Measurements from ENCODE around the gene TICAM1.
"Not testable (repeated sequence)": the region's sequence is repeated elsewhere in the genome, so short reads cannot be mapped to it uniquely, and the experiment has no call there.

Gene TICAM1

DNA sequence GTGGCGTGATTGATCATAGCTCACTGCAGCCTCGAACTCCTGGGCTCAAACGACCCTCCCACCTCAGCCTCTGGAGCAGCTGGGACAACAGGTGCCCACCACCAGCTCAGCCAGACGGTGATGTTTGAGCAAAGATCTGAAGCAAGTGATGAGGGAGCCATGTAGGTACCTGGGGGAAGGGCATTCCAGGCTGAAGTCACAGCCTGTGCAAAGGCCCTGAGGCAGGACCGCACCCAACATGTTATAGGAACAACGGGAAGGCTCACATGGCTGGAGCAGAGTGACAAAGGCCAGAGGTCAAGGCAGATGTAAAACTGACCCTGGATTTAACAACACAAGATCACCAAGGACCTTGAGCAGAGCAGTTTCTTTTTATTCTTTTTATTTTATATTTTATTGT lies 25.1 kb downstream of the TICAM1 start:
- DNase-seq (ENCODE audit: extremely low read depth in 1 of 2, low read depth in 1 of 2): no peak

DNA sequence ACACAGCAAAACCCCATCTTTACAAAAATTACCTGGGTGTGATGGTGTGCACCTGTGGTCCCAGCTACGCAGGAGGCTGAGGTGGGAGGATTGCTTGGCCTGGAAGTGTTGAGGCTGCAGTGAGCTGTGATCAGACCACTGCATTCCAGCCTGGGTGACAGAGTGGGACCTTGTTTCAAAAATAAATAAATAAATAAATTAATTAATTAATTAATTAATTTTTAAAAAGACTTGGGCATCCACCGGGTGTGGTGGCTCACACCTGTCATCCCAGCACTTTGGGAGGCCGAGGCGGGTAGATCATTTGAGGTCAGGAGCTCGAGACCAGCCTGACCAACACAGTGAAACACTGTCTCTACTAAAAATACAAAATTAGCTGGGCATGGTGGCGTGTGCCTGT lies 26.4 kb downstream of the TICAM1 start:
- DNase-seq (ENCODE audit: extremely low read depth in 1 of 2, low read depth in 1 of 2): not testable (repeated sequence)

DNA sequence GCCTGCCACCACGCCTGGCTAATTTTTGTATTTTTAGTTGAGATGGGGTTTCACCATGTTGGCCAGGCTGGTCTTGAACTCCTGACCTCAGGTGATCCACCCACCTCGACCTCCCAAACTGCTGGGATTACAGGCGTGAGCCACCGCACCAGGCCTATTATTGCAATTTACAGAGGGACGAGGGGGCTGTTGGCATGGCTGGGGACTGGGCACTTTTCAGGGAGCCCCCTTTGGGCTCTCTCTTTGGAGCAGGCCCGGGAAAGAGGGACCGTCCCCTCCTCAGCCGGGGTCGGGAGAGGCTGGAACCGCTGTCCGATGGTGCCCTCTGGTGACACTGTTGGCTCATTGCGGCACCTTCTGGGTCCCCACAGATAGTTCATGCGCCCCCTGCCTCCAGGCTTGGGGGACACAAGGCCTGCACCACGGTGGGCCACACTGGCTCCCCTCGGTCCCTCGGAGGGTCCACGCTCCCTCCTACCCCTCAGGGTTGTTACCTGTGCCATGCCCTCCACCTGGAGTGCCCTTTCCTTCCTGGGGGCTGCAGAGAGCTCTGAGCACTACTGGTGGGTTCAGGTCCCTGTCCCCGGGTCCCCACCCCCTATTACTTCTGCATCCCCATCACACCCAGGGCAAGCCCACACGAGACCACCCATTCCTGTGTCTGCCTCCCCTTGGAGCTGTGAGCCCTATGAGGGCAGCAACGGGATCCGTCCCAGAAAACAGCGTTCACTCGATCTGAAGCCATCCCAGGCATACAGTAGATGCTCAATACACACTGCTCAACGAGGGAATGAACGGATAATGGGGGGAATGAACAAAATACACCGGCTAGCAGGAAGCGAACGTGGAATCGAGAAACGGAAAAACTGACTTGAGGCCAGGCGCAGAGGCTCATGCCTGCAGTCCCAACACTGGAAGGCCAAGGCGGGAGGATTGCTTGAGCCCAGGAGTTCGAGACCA lies 27.5 kb downstream of the TICAM1 start:
- DNase-seq (ENCODE audit: extremely low read depth in 1 of 2, low read depth in 1 of 2): peak in 1 of 2 donors; percentile 42

DNA sequence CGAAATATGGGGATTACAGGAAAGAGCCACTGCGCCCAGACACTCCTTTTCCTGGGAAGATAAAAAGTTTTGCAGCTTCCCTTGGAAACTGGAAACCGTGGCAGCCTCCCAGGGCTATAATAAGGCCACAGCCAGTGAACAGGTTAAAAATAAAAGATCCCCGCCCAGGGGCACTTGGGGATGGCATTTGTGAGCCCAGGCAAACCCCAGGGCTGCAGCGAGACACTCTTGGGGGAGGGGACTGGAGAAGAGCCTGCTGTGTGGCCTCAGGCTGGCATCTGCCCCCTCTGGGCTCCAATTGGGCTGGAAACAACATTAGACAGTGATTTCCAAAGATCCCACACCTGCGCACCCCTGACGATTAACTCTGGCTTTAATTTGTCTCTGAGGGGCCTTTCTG lies 28.8 kb downstream of the TICAM1 start:
- DNase-seq (ENCODE audit: extremely low read depth in 1 of 2, low read depth in 1 of 2): no peak

DNA sequence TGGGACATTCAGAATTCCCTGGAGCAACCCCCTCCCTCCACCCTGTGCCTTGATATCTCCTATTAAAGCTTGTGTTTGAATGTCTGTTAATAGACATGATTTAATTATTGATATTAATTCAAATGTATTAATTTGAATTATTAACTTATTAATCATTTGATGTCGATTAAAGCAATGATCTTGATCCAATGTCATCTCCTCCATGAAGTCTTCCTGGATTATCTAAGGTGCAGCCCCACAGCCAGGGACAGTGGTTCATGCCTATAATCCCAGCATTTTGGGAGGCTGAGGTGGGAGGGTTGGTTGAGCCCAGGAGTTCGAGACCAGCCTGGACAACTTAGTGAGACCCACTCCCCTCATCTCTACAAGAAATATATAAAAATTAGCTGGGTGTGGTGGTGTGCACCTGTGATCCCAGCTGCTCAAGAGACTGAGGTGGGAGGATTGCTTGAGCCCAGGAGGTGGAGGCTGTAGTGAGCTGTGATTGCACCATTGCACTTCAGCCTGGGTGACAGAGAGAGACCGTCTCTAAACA lies 30.4 kb downstream of the TICAM1 start:
- no peak for DNase-seq (ENCODE audit: extremely low read depth in 1 of 2, low read depth in 1 of 2)

DNA sequence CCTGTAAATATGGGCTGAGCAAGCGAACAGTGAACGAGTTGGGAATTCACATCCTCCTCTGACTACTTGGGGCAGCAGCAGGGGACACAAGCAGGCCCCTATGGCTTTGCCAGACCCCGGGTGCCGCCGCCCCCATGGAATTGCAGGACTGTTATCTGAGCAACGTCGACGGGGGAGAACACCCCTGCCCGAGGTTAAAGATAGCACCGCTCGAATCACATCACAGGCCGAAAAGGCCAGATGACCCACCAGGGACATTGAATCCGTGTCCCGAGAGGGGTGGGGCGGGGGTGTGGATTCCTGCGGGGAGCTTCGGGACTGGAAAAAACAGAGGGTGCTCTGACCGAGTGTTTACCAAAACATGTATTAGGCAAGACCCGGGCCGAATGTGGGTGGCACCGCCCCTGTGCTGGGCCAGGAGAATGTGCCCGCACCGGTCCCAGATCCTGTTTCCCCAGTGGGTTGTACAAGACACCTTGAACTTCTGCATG lies 30.9 kb downstream of the TICAM1 start:
- DNase-seq (ENCODE audit: extremely low read depth in 1 of 2, low read depth in 1 of 2): no peak

DNA sequence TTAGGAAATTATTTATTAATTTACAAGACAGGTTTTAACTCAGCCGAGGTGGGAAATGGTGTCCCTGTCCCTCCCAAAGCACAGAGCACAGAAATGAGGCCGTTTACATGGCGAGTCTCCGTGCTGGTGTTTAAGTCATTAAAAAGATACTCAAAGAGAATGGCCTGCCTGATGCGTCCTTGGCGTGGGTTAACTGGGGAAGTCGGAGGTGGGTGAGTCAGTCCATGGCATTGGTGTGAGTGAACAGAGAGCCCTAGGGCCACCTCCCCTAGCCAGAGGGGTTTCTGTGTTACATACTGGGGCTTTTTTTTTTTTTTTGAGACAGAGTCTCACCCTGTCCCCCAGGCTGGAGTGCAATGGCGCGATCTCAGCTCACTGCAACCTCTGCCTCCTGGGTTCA lies 36.1 kb downstream of the TICAM1 start:
- no peak for DNase-seq (ENCODE audit: extremely low read depth in 1 of 2, low read depth in 1 of 2)

DNA sequence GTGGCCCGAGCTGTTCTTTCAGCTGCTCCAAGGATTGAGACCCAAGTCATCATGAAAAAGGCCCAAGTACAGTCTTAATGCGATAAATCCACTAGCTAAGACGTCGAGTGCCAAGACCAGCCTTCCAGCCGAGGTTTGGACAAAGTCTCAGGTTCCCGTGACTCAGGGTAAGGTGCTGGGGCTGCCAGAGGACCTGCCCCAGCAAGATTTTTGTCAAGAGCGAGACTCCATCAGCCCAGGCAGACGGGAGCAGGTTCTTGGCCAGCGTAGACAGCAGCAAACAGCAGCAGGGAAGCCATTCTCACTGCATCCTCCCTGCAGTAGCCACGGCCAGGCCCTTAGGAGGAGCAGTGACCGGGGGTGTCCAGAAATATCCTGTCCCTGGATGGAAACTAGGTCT lies 36.5 kb downstream of the TICAM1 start:
- no peak for DNase-seq (ENCODE audit: extremely low read depth in 1 of 2, low read depth in 1 of 2)

DNA sequence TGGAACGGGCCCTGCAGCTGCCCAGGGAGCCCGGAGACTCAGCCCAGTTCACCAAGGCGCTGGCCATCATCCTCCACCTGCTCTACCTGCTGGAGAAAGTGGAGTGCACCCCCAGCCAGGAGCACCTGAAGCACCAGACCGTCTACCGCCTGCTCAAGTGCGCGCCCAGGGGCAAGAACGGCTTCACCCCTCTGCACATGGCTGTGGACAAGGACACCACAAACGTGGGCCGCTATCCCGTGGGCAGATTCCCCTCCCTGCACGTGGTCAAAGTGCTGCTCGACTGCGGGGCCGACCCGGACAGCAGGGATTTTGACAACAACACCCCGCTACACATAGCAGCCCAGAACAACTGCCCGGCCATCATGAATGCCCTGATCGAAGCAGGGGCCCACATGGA lies 38.2 kb downstream of the TICAM1 start:
- DNase-seq (ENCODE audit: extremely low read depth in 1 of 2, low read depth in 1 of 2): not testable (repeated sequence)

DNA sequence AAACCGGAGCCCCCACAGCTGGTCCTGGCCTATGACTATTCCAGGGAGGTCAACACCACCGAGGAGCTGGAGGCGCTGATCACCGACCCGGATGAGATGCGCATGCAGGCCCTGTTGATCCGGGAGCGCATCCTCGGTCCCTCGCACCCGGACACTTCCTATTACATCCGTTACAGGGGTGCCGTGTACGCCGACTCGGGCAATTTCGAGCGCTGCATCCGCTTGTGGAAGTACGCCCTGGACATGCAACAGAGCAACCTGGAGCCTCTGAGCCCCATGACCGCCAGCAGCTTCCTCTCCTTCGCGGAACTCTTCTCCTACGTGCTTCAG lies 38.7 kb downstream of the TICAM1 start:
- DNase-seq (ENCODE audit: extremely low read depth in 1 of 2, low read depth in 1 of 2): not testable (repeated sequence)

DNA sequence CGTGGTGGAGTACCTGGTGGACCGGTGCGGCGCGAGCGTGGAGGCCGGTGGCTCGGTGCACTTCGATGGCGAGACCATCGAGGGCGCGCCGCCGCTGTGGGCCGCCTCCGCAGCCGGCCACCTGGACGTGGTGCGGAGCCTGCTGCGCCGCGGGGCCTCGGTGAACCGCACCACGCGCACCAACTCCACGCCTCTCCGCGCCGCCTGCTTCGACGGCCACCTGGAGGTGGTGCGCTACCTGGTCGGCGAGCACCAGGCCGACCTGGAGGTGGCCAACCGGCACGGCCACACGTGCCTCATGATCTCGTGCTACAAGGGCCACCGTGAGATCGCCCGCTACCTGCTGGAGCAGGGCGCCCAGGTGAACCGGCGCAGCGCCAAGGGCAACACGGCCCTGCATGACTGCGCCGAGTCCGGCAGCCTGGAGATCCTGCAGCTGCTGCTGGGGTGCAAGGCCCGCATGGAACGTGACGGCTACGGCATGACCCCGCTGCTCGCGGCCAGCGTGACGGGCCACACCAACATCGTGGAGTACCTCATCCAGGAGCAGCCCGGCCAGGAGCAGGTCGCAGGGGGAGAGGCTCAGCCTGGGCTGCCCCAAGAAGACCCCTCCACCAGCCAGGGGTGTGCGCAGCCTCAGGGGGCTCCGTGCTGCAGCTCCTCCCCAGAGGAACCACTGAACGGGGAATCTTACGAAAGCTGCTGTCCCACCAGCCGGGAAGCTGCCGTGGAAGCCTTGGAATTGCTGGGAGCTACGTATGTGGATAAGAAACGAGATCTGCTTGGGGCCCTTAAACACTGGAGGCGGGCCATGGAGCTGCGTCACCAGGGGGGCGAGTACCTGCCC lies 39.3 kb downstream of the TICAM1 start:
- DNase-seq (ENCODE audit: extremely low read depth in 1 of 2, low read depth in 1 of 2): not testable (repeated sequence)

DNA sequence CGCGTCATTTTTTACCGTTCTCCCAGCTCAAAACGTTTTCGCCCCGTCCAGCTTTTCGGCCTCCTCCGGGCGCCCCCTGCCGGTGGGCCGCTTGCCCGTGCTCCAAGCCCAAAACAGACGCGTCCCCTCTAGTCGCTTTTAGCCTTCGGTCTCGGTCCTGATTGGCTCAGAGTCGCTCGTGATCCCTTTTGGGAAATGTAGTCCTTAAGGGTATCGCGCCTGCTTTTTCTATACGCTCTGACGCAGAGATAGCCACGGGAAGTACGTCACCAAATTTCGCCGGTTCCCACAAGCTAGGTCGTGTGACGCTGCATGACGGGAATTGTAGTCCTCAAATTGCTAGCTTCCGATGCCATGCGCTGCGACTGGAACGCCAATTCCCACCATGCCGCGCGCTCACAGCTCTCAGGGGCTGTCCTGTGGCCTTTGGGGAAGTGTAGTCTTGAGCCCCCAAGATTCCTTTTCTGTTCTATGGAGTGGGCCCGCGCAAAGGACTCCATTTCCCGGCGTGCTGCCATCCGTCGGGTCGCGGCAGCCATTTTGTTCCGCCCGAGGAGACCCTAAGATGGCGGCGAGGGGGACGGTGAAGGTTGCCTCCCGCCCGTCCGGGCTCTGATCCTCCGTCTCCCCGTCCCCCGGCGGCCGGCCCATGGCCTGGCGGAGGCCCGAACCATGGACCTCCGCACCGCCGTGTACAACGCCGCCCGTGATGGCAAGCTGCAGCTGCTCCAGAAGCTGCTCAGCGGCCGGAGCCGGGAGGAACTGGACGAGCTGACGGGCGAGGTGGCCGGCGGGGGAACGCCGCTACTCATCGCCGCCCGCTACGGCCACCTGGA lies 40.1 kb downstream of the TICAM1 start, which contains the start of gene FEM1A:
Gene FEM1A (plus strand): TSS at position 552 of the 836 bp plus-strand sequence. CDS start 121 bp downstream, at position 673.
- peak; percentile 93 to 98 for DNase-seq (ENCODE audit: extremely low read depth in 1 of 2, low read depth in 1 of 2)

DNA sequence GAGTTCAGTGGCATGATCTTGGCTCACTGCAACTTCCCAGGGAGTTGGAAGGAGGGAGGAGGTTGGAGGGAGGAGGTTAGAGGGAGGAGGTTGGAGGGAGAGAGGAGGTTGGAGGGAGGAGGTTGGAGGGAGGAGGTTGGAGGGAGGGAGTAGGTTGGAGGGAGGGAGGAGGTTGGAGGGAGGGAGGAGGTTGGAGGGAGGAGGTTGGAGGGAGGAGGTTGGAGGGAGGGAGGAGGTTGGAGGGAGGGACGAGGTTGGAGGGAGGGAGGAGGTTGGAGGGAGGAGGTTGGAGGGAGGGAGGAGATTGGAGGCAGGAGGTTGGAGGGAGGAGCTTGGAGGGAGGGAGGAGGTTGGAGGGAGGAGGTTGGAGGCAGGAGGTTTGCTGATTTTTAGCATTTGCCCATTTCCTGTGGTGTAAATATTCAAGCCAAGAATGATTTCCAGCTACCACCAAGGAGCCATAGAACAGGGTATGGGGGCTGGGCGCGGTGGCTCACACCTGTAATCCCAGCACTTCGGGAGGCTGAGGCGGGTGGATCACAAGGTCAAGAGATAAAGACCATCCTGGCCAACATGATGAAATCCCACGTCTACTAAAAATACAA lies 45.0 kb downstream of the TICAM1 start:
- DNase-seq (ENCODE audit: extremely low read depth in 1 of 2, low read depth in 1 of 2): not testable (repeated sequence)

DNA sequence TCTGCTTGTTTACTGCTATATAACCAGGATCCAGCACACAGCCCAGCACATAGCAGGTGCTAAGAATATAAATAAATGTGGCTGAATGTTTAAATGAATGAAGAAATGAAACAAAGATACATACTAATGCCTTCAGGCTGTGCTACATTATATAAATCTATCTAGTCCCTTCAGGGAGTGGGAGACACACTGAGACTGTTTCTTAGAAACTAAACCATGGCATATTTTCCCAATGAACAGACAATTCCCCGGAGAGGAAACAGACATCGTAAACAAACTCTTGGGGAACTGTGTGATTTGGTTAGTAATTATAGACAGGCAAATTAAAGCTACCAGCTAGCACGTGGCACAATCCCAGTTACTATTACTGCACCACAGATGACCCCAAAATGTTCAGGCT lies 49.7 kb downstream of the TICAM1 start:
- DNase-seq (ENCODE audit: extremely low read depth in 1 of 2, low read depth in 1 of 2): no peak

DNA sequence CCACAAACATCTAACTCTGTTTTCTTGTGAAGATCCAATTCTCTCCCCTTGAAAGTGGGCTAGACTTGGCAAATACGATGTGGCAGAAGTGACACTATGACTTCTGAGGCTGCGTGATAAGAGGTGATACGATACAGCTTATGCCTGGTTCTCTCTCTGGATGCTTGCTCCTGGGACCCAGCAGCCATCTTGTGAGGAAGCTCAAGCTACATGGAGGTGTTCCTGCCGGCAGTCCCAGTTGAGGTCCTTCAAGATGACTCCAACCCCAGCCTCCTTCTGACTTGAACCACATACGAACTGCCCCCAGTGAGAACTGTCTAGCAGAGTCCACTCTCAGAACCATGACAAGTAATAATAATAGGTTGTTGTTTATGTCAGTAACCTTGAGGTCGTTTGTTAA lies 50.7 kb downstream of the TICAM1 start:
- DNase-seq (ENCODE audit: extremely low read depth in 1 of 2, low read depth in 1 of 2): no peak

DNA sequence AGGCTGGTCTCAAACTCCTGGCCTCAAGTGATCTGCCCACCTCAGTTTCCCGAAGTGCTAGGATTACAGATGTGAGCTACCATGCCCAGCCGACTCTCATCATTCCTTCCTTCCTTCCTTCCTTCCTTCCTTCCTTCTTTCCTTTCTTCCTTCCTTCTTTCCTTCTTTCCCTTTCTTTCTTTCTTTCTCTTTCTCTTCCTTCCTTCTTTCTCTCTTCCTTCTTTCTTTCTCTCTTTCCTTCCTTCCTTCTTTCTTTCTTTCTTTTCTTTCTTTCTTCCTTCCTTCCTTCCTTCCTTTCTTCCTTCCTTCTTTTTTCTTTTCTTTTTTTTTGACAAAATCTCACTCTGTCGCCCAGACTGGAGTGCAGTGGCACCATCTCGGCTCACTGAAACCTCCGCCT lies 53.4 kb downstream of the TICAM1 start:
- not testable (repeated sequence) for DNase-seq (ENCODE audit: extremely low read depth in 1 of 2, low read depth in 1 of 2)

DNA sequence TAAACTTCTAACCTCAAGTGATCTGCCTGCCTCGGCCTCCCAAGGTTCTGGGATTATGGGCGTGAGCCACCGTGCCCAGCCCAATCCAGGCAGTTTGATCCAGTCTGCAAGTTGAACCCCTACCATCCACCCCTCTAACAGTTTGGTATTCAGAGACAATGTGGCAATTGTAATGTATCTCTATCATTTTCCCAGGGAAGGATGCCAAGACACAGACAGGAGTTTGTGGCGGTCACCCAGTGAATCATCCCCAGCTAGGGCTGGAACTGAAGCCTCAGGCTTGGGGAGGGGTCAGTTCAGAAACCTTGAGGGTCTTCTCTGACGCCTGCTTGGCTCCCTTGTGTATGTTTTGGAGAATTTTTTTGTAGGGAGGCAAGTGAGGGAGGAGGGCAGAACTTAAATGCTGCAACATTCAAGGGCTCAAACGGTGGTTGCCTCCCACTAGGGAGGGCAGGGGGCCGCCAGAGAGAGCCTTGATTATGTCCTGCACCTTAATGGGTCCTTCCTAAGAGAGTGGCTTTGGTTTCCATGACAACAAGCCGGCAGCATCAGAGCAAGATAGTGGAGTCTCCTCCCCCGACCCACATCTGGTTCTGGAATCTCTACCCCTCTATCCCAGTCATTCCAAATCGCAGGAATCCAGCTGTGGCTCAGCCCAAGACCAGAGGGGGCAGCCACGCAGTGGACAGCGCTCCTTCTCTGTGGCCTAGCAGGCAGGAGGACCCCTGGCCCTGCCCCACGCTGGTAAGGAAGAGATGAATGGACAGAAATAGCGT lies 54.9 kb downstream of the TICAM1 start:
- no peak for DNase-seq (ENCODE audit: extremely low read depth in 1 of 2, low read depth in 1 of 2)

DNA sequence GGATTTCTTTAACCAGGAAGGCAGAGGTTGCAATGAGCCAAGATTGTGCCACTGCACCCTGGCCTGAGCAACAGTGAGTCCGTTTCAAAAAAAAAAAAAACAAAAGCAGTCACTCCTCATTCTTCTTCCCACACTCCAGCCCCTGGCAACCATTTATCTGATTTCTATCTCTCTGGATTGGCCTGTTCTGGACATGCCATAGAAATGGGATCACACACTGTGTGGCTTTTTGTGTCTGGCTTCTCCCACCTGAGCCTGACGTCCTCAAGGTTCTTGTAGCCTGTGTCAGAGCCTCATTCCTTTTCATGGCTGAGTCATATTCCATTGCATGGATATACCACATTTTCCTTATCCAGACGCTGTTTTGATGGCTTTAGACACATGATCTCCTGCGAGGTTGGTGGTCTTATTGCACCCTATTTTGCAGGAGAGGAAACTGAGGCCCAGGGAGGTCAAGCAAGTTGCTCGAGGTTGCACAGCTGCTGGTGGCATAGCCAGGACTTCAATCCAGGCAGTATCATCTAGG lies 55.8 kb downstream of the TICAM1 start:
- DNase-seq (ENCODE audit: extremely low read depth in 1 of 2, low read depth in 1 of 2): no peak

DNA sequence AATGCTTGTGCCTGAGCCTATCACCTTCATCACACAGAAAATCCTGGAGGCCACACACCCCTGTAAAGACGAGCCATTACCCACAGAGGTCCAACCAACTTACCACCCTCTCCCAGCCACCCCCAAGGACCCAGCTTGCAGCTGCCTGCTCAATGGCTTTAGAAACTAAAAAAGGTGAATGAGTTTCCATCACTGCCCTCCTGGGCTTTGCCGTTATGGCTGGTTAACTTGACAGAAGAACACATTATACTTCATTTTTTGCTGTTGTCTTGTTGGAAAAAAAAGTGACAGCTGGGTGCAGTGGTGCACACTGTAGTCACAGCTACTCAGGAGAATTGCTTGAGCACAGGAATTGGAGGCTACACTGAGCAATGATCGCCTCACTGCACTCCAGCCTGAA lies 57.4 kb downstream of the TICAM1 start:
- no peak for DNase-seq (ENCODE audit: extremely low read depth in 1 of 2, low read depth in 1 of 2)
